HG03520 (cell line): Measurements from ENCODE around the gene TRMT44.
"Not testable (repeated sequence)": the region's sequence is repeated elsewhere in the genome, so short reads cannot be mapped to it uniquely, and the experiment has no call there.

Experiments used
- ATAC-seq: cut with Tn5 transposase; IDR thresholded peaks from one replicate; pipeline ENCODE4 v1.9.1; 2021; ENCODE audit warnings: mild to moderate bottlenecking, moderate library complexity; ENCODE audit not compliant: unreplicated experiment

TRMT44 gene

GRCh38 chr4:8510191-8510590 is 69.6 kb downstream of the TRMT44 start:
- no peak for ATAC-seq

GRCh38 chr4:8510611-8511285 is 70.2 kb downstream of the TRMT44 start:
- no peak for ATAC-seq

GRCh38 chr4:8512510-8512909 is 71.9 kb downstream of the TRMT44 start:
- no peak for ATAC-seq

GRCh38 chr4:8513080-8513479 is 72.5 kb downstream of the TRMT44 start:
- ATAC-seq = not testable (repeated sequence)

GRCh38 chr4:8513931-8514330 is 73.4 kb downstream of the TRMT44 start:
- ATAC-seq = no peak

- ATAC-seq = no peak
Observed at GRCh38 chr4:8514391-8514790, 73.8 kb downstream of the TRMT44 start.

GRCh38 chr4:8515316-8516060 is 74.9 kb downstream of the TRMT44 start:
- no peak for ATAC-seq

- ATAC-seq = no peak
Observed at GRCh38 chr4:8516061-8516573, 75.5 kb downstream of the TRMT44 start.

GRCh38 chr4:8516996-8517550 is 76.5 kb downstream of the TRMT44 start:
- ATAC-seq = no peak

GRCh38 chr4:8517946-8518345 is 77.4 kb downstream of the TRMT44 start:
- ATAC-seq = no peak

- no peak for ATAC-seq
Observed at GRCh38 chr4:8522160-8523120, 81.9 kb downstream of the TRMT44 start.

GRCh38 chr4:8523175-8523574 is 82.6 kb downstream of the TRMT44 start:
- ATAC-seq = no peak

GRCh38 chr4:8523766-8524165 is 83.2 kb downstream of the TRMT44 start:
- ATAC-seq = no peak

GRCh38 chr4:8524595-8525382 is 84.2 kb downstream of the TRMT44 start:
- ATAC-seq = no peak

- no peak for ATAC-seq
Observed at GRCh38 chr4:8525383-8526120, 85.0 kb downstream of the TRMT44 start.
